WI38 (cell line): Measurements from ENCODE around the gene TACC3.

ENCODE experiments used
- H3K4me3 ChIP-seq: 2 replicates; pipeline ENCODE4 v1.5.1; 2011; ENCODE audit warnings: low read depth, mild to moderate bottlenecking, control low read depth, low read length
- CTCF ChIP-seq: IDR thresholded peaks from 2 replicates; pipeline ENCODE4 v1.5.1; 2012; ENCODE audit warnings: low read depth, mild to moderate bottlenecking, control low read depth, low read length

Gene TACC3

GRCh38 chr4:1763070-1763549 lies 41.8 kb downstream of the TACC3 start:
- TF ChIP-seq CTCF = no peak
- H3K4me3 ChIP-seq = no peak overlapping the region

- no peak for TF ChIP-seq CTCF
Measured at GRCh38 chr4:1763550-1764080, 42.3 kb downstream of the TACC3 start.

GRCh38 chr4:1764670-1765069 lies 43.3 kb downstream of the TACC3 start:
- TF ChIP-seq CTCF = no peak

More at GRCh38 chr4:1763550-1764080, 42.3 kb downstream of the TACC3 start:
- H3K4me3 ChIP-seq = no peak overlapping the region

GRCh38 chr4:1765409-1766072 lies 44.2 kb downstream of the TACC3 start:
- no peak overlapping the region for H3K4me3 ChIP-seq
- TF ChIP-seq CTCF = no peak

More at GRCh38 chr4:1764670-1765069, 43.3 kb downstream of the TACC3 start:
- H3K4me3 ChIP-seq = no peak overlapping the region

- H3K4me3 ChIP-seq = no peak overlapping the region
- no peak for TF ChIP-seq CTCF
Measured at GRCh38 chr4:1766106-1767060, 45.1 kb downstream of the TACC3 start.

GRCh38 chr4:1767061-1767769 lies 45.9 kb downstream of the TACC3 start:
- no peak for TF ChIP-seq CTCF
- H3K4me3 ChIP-seq = no peak overlapping the region
